ENCODE measurements around the gene PMEL.
"Not testable (repeated sequence)": the region's sequence is repeated elsewhere in the genome, so short reads cannot be mapped to it uniquely, and the experiment has no call there.

PMEL gene

DNA sequence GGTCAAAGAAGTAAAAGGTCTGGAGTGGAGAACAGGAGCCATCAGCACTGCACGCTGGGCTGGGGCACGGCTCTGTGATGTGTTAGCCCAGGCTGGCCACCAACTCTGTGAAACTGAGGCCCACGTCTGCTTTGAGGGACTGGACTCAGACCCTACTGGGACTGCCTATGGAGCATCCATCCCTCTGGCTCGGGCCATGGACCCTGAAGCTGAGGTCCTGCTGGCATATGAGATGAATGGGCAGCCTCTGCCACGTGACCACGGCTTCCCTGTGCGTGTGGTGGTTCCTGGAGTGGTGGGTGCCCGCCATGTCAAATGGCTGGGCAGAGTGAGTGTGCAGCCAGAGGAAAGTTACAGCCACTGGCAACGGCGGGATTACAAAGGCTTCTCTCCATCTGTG is 38.4 kb upstream of the PMEL start:
- ChIA-PET CTCF (interaction anchor here (1.0 to 16.0 kb wide), 2 partner anchors 19 to 198 kb away, joined by 3 to 290 read pairs; partner anchors contain the start of gene IKZF4), POLR2A (no interaction called here)
- Histone ChIP-seq H3K4me1 (ENCODE audit: control extremely low read depth in 1 of 4, control insufficient read depth in 4 of 4, insufficient read depth in 4 of 4, low read length in 3 of 4) (peaks cover 5 to 27% (median 15%) of the 10 kb centered on the region in 4 experiments), H3K36me3 (ENCODE audit: control insufficient read depth in 4 of 4, insufficient read depth in 4 of 4, low read length in 3 of 4) (peaks cover 7 to 27% (median 14%) of the 10 kb centered on the region in 4 experiments), H3K4me3 (ENCODE audit: control insufficient read depth in 1 of 7, extremely low read depth in 1 of 7, insufficient read depth in 4 of 7, low read depth in 2 of 7, low read length in 6 of 7) (no peak overlapping the region), H3K27me3 (replicated peaks in 2 of 5; ENCODE audit: control insufficient read depth in 4 of 5, insufficient read depth in 5 of 5, low read length in 4 of 5) (no peaks in the 10 kb centered on the region), H3K9me3 (ENCODE audit: control extremely low read depth in 1 of 5, control insufficient read depth in 4 of 5, insufficient read depth in 2 of 5, low read depth in 1 of 5, low read length in 4 of 5) (no peaks in the 10 kb centered on the region), H3K27ac (ENCODE audit: insufficient read depth in 1 of 2, low read depth in 1 of 2, low read length in 2 of 2, poor library complexity in 1 of 2, severe bottlenecking in 2 of 2) (no peak overlapping the region)
- no peak for DNase-seq
- 91% methylated on average over 8 of the region's 10 CpGs for WGBS (ENCODE audit: insufficient coverage)

DNA sequence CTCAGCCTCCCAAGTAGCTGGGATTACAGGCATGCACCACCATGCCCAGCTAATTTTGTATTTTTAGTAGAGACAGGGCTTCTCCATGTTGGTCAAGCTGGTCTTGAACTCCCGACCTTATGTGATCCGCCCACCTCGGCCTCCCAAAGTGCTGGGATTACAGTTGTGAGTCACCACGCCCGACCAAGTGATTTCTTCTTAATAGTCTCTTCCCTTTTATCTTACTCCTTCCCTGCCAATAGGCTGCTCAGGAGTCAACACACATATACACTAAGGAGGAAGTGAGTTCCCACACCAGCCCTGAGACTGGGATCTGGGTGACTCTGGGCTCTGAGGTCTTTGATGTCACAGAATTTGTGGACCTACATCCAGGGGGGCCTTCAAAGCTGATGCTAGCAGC is 37.5 kb upstream of the PMEL start:
- H3K27ac ChIP-seq (ENCODE audit: insufficient read depth in 1 of 2, low read depth in 1 of 2, low read length in 2 of 2, poor library complexity in 1 of 2, severe bottlenecking in 2 of 2); H3K27me3 ChIP-seq (replicated peaks in 2 of 5; ENCODE audit: control insufficient read depth in 4 of 5, insufficient read depth in 5 of 5, low read length in 4 of 5); H3K9me3 ChIP-seq (ENCODE audit: control extremely low read depth in 1 of 5, control insufficient read depth in 4 of 5, insufficient read depth in 2 of 5, low read depth in 1 of 5, low read length in 4 of 5); POLR2A ChIA-PET; H3K4me3 ChIP-seq (ENCODE audit: control insufficient read depth in 1 of 7, extremely low read depth in 1 of 7, insufficient read depth in 4 of 7, low read depth in 2 of 7, low read length in 6 of 7); DNase-seq: not testable (repeated sequence)
- CTCF ChIA-PET, result interaction anchor here (0.9 to 16.0 kb wide), 3 partner anchors 20 to 198 kb away, joined by 3 to 290 read pairs (median 3); partner anchors contain the start of gene IKZF4
- Histone ChIP-seq H3K4me1 (ENCODE audit: control extremely low read depth in 1 of 4, control insufficient read depth in 4 of 4, insufficient read depth in 4 of 4, low read length in 3 of 4) (peaks cover 5 to 27% (median 15%) of the 10 kb centered on the region in 4 experiments), H3K36me3 (ENCODE audit: control insufficient read depth in 4 of 4, insufficient read depth in 4 of 4, low read length in 3 of 4) (peaks cover 7 to 27% (median 14%) of the 10 kb centered on the region in 4 experiments)
- 98% methylated on average over 5 of the region's 5 CpGs for WGBS (ENCODE audit: insufficient coverage)

DNA sequence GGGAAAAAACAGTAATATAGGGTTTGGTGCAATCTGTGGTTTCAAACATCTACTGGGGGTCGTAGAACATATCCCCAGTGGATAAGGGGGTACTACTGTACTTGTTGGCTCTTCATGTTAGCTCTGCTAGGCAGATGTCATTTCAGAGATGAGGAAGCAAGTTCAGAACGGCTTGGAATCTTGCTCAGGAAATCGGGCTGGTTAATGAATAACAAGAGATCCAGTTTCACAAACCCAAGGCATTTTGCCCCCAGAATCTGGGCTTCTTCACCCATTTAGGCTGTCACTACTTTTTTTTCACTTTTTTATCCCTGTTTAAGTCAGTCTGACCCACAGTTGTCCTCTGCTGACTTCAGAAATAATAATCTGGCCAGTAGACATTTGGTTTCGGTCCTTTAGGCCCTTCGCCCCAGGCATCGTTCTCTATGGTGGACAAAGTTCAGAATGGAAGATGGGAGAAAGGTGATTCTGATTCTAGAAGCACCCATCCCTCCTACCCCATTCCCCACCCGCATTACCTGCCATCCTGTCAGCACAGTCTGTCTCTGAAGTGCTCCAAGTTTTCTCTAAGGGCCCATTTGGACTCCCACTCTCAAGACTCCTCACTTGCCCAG is 35.8 kb upstream of the PMEL start:
- ChIA-PET CTCF (interaction anchor here (16.0 kb wide), 1 partner anchor 22 kb away, joined by 290 read pairs; the partner anchor contains the start of gene IKZF4), POLR2A (no interaction called here)
- no peaks in the 10 kb centered on the region for H3K9me3 ChIP-seq (ENCODE audit: control extremely low read depth in 1 of 5, control insufficient read depth in 4 of 5, insufficient read depth in 2 of 5, low read depth in 1 of 5, low read length in 4 of 5)
- H3K4me3 ChIP-seq (ENCODE audit: control insufficient read depth in 1 of 7, extremely low read depth in 1 of 7, insufficient read depth in 4 of 7, low read depth in 2 of 7, low read length in 6 of 7), result no peak overlapping the region
- no peak overlapping the region for H3K27ac ChIP-seq (ENCODE audit: insufficient read depth in 1 of 2, low read depth in 1 of 2, low read length in 2 of 2, poor library complexity in 1 of 2, severe bottlenecking in 2 of 2)
- 0% methylated on average over 1 of the region's 7 CpGs for WGBS (ENCODE audit: insufficient coverage)
- peaks cover 7 to 27% (median 14%) of the 10 kb centered on the region in 4 experiments for H3K36me3 ChIP-seq (ENCODE audit: control insufficient read depth in 4 of 4, insufficient read depth in 4 of 4, low read length in 3 of 4)
- no peaks in the 10 kb centered on the region for H3K27me3 ChIP-seq (replicated peaks in 2 of 5; ENCODE audit: control insufficient read depth in 4 of 5, insufficient read depth in 5 of 5, low read length in 4 of 5)
- H3K4me1 ChIP-seq (ENCODE audit: control extremely low read depth in 1 of 4, control insufficient read depth in 4 of 4, insufficient read depth in 4 of 4, low read length in 3 of 4), result peaks cover 0 to 31% (median 19%) of the 10 kb centered on the region in 4 experiments
- DNase-seq, result no peak

DNA sequence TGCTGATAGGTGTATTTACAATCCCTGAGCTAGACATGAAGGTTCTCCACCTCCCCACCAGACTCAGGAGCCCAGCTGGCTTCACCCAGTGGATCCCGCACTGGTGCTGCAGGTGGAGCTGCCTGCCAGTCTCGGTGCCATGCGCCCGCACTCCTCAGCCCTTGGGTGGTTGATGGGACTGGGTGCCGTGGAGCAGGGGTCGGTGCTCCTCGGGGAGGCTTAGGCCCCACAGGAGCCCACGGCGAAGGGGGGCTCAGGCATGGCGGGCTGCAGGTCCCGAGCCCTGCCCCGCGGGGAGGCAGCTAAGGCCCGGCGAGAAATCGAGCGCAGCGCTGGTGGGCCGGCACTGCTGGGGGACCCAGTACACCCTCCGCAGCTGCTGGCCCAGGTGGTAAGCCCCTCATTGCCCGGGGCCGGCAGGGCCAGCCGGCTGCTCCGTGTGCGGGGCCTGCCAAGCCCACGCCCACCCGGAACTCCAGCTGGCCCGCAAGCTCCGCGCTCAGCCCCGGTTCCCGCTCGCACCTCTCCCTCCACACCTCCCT is 34.2 kb upstream of the PMEL start:
- H3K36me3 ChIP-seq (ENCODE audit: control insufficient read depth in 4 of 4, insufficient read depth in 4 of 4, low read length in 3 of 4), result peaks cover 7 to 27% (median 17%) of the 10 kb centered on the region in 4 experiments
- H3K4me3 ChIP-seq (ENCODE audit: control insufficient read depth in 1 of 7, extremely low read depth in 1 of 7, insufficient read depth in 4 of 7, low read depth in 2 of 7, low read length in 6 of 7); POLR2A ChIA-PET; DNase-seq; H3K27ac ChIP-seq (ENCODE audit: insufficient read depth in 1 of 2, low read depth in 1 of 2, low read length in 2 of 2, poor library complexity in 1 of 2, severe bottlenecking in 2 of 2); H3K27me3 ChIP-seq (replicated peaks in 2 of 5; ENCODE audit: control insufficient read depth in 4 of 5, insufficient read depth in 5 of 5, low read length in 4 of 5); H3K9me3 ChIP-seq (ENCODE audit: control extremely low read depth in 1 of 5, control insufficient read depth in 4 of 5, insufficient read depth in 2 of 5, low read depth in 1 of 5, low read length in 4 of 5): not testable (repeated sequence)
- 98% methylated on average over 23 of the region's 33 CpGs for WGBS (ENCODE audit: insufficient coverage)
- CTCF ChIA-PET, result interaction anchor here (1.1 to 16.0 kb wide), 4 partner anchors 8 to 39 kb away, joined by 3 to 290 read pairs (median 54); partner anchors contain the start of gene IKZF4
- peaks cover 0 to 24% (median 17%) of the 10 kb centered on the region in 4 experiments for H3K4me1 ChIP-seq (ENCODE audit: control extremely low read depth in 1 of 4, control insufficient read depth in 4 of 4, insufficient read depth in 4 of 4, low read length in 3 of 4)

DNA sequence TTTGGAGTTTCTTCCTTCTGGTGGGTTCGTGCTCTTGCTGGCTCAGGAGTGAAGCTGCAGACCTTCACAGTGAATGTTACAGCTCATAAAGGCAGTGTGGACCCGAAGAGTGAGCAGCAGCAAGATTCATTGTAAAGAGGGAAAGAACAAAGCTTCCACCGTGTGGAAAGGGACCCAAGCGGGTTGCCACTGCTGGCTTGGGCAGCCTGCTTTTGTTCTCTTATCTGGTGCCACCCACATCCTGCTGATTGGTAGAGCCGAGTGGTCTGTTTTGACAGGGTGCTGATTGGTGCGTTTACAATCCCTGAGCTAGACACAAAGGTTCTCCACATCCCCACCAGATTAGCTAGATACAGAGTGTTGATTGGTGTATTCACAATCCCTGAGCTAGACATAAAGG is 33.7 kb upstream of the PMEL start:
- Histone ChIP-seq H3K4me1 (ENCODE audit: control extremely low read depth in 1 of 4, control insufficient read depth in 4 of 4, insufficient read depth in 4 of 4, low read length in 3 of 4) (peaks cover 0 to 20% (median 17%) of the 10 kb centered on the region in 4 experiments), H3K36me3 (ENCODE audit: control insufficient read depth in 4 of 4, insufficient read depth in 4 of 4, low read length in 3 of 4) (peaks cover 7 to 26% (median 16%) of the 10 kb centered on the region in 4 experiments)
- H3K4me3 ChIP-seq (ENCODE audit: control insufficient read depth in 1 of 7, extremely low read depth in 1 of 7, insufficient read depth in 4 of 7, low read depth in 2 of 7, low read length in 6 of 7); DNase-seq; H3K27me3 ChIP-seq (replicated peaks in 2 of 5; ENCODE audit: control insufficient read depth in 4 of 5, insufficient read depth in 5 of 5, low read length in 4 of 5); H3K27ac ChIP-seq (ENCODE audit: insufficient read depth in 1 of 2, low read depth in 1 of 2, low read length in 2 of 2, poor library complexity in 1 of 2, severe bottlenecking in 2 of 2); H3K9me3 ChIP-seq (ENCODE audit: control extremely low read depth in 1 of 5, control insufficient read depth in 4 of 5, insufficient read depth in 2 of 5, low read depth in 1 of 5, low read length in 4 of 5); POLR2A ChIA-PET: not testable (repeated sequence)
- WGBS (ENCODE audit: insufficient coverage), result 80% methylated on average over 2 of the region's 6 CpGs
- CTCF ChIA-PET, result interaction anchor here (1.1 to 16.0 kb wide), 7 partner anchors 9 to 72 kb away, joined by 3 to 290 read pairs (median 5); partner anchors contain the start of genes IKZF4 and PYM1

DNA sequence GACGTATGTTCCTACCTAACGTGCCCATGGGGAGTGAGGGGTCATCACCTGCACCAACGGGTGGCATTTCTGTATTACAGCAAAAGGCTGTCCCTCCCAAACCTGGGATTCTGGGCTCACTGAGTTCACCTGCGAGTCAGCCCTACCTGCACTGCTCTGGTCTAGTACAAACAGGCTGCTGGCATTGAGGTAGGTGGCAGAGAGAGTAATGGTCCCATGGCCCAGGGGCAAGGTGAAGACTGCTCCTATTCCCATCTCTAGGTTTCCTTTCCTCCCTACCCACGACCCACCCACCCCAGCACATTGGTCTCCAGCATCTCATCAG is 31.7 kb upstream of the PMEL start:
- peak overlapping the region; percentile 59 to 83 for H3K27ac ChIP-seq (ENCODE audit: insufficient read depth in 1 of 2, low read depth in 1 of 2, low read length in 2 of 2, poor library complexity in 1 of 2, severe bottlenecking in 2 of 2)
- H3K4me1 ChIP-seq (ENCODE audit: control extremely low read depth in 1 of 4, control insufficient read depth in 4 of 4, insufficient read depth in 4 of 4, low read length in 3 of 4), result peaks cover 0 to 20% (median 17%) of the 10 kb centered on the region in 4 experiments
- no peaks in the 10 kb centered on the region for H3K27me3 ChIP-seq (replicated peaks in 2 of 5; ENCODE audit: control insufficient read depth in 4 of 5, insufficient read depth in 5 of 5, low read length in 4 of 5)
- H3K4me3 ChIP-seq (ENCODE audit: control insufficient read depth in 1 of 7, extremely low read depth in 1 of 7, insufficient read depth in 4 of 7, low read depth in 2 of 7, low read length in 6 of 7), result peak overlapping the region; percentile 79 to 95 (median 85)
- ChIA-PET POLR2A (no interaction called here), CTCF (interaction anchor here (0.8 to 16.0 kb wide), 12 partner anchors 9 to 58 kb away, joined by 3 to 290 read pairs (median 10); partner anchors contain the start of gene IKZF4)
- no peaks in the 10 kb centered on the region for H3K9me3 ChIP-seq (ENCODE audit: control extremely low read depth in 1 of 5, control insufficient read depth in 4 of 5, insufficient read depth in 2 of 5, low read depth in 1 of 5, low read length in 4 of 5)
- H3K36me3 ChIP-seq (ENCODE audit: control insufficient read depth in 4 of 4, insufficient read depth in 4 of 4, low read length in 3 of 4), result peaks cover 13 to 31% (median 26%) of the 10 kb centered on the region in 4 experiments
- DNase-seq, result no peak
- WGBS (ENCODE audit: insufficient coverage), result 0% methylated on average over 4 of the region's 5 CpGs

Measured in common myeloid progenitor, CD34-positive (primary cell).